Femur (tissue), 1 donor: ENCODE data around the gene NUP62.
"Not testable (repeated sequence)": the region's sequence is repeated elsewhere in the genome, so short reads cannot be mapped to it uniquely, and the experiment has no call there.

Experiments used
- DNase-seq: peaks from one replicate; pipeline ENCODE4 v3.0.0-alpha.2; 2017

The NUP62 gene

GRCh38 chr19:49951806-49952478, 22.6 kb upstream of the NUP62 start:
- no peak for DNase-seq

GRCh38 chr19:49950956-49951526, 21.7 kb upstream of the NUP62 start:
- DNase-seq: no peak

GRCh38 chr19:49950590-49950948, 21.3 kb upstream of the NUP62 start:
- DNase-seq: no peak

GRCh38 chr19:49949742-49950589, 20.7 kb upstream of the NUP62 start:
- no peak for DNase-seq

- DNase-seq: no peak
Observed at GRCh38 chr19:49946415-49946814, 17.1 kb upstream of the NUP62 start.

GRCh38 chr19:49944567-49944966, 15.3 kb upstream of the NUP62 start:
- not testable (repeated sequence) for DNase-seq

- DNase-seq: no peak
Observed at GRCh38 chr19:49940482-49940791, 11.1 kb upstream of the NUP62 start.

GRCh38 chr19:49939721-49940481, 10.6 kb upstream of the NUP62 start:
- no peak for DNase-seq

GRCh38 chr19:49938662-49939061, 9.4 kb upstream of the NUP62 start:
- peak; percentile 15 for DNase-seq

GRCh38 chr19:49937750-49938381, 8.6 kb upstream of the NUP62 start:
- DNase-seq: peak; percentile 89

- DNase-seq: no peak
Observed at GRCh38 chr19:49936549-49936948, 7.2 kb upstream of the NUP62 start.

GRCh38 chr19:49933643-49934042, 4.3 kb upstream of the NUP62 start:
- DNase-seq: no peak

GRCh38 chr19:49932731-49933131, 3.4 kb upstream of the NUP62 start:
- no peak for DNase-seq

GRCh38 chr19:49932041-49932451, 2.7 kb upstream of the NUP62 start:
- DNase-seq: no peak

GRCh38 chr19:49931293-49932040, 2.2 kb upstream of the NUP62 start:
- no peak for DNase-seq

- DNase-seq: peak; percentile 58
Observed at GRCh38 chr19:49930483-49931011, 1.2 kb upstream of the NUP62 start.

GRCh38 chr19:49929611-49930482, 543 bp upstream of the NUP62 start:
- peak; percentile 95 for DNase-seq

GRCh38 chr19:49927526-49928264, 1.6 kb downstream of the NUP62 start:
- no peak for DNase-seq

- no peak for DNase-seq
Observed at GRCh38 chr19:49926515-49926914, 2.8 kb downstream of the NUP62 start.

GRCh38 chr19:49925486-49925885, 3.8 kb downstream of the NUP62 start:
- DNase-seq: no peak
